Lower lobe of right lung (tissue), 2 donors: Measurements from ENCODE around the gene HMMR. TPM values are rescaled to one million over a fixed set of nuclear protein-coding genes. Genes with fewer than 3 reads are reported as not detected.

ENCODE experiments used
- ATAC-seq, 2 donors: fragments of 200-7000 bp; cut with Tn5 transposase; one replicate each; pipeline ENCODE4 v1.9.1; 2020 to 2022; ENCODE audit warnings: mild to moderate bottlenecking in 2 of 2, moderate library complexity in 2 of 2
- DNase-seq: peaks from one replicate; pipeline ENCODE4 v3.0.0-alpha.2; 2020
- H3K27ac ChIP-seq: fragments of 200-600 bp; one replicate; pipeline ENCODE4 v1.8.0; 2022
- H3K27me3 ChIP-seq: fragments of 200-600 bp; one replicate; pipeline ENCODE4 v1.8.0; 2022; ENCODE audit warnings: low read depth
- H3K36me3 ChIP-seq: fragments of 200-600 bp; one replicate; pipeline ENCODE4 v1.8.0; 2022; ENCODE audit warnings: mild to moderate bottlenecking
- H3K4me1 ChIP-seq: fragments of 200-600 bp; one replicate; pipeline ENCODE4 v1.8.0; 2022
- H3K4me3 ChIP-seq: fragments of 200-600 bp; one replicate; pipeline ENCODE4 v1.8.0; 2022; ENCODE audit warnings: mild to moderate bottlenecking
- H3K9me3 ChIP-seq: fragments of 200-600 bp; one replicate; pipeline ENCODE4 v1.8.0; 2022
- intact Hi-C: fragments of 100-400 bp; cut with DNase I; formaldehyde crosslinking; loops from one replicate; pipeline ENCODE4 v1.11.0; 2022
- total RNA-seq: library from RNA; stranded (reverse); fragmentation: NEBNext Ultra II Directional; extraction: Animal tissue kit (Norgen Biotek cat#: 25700); gene quantifications from one replicate; pipeline ENCODE4 v1.2.1, GENCODE V29; 2021
- TF ChIP-seq, protein P1 (sequence below): fragments of 200-600 bp; IDR thresholded peaks from one replicate; pipeline ENCODE4 v1.8.0; 2022; ENCODE audit warnings: antibody characterized with exemption, mild to moderate bottlenecking
- donor health status: DM: no; HTN: yes; CAD: no; lungs with severe emphysema.

The HMMR gene
- total RNA-seq, 1 donor from 2014 or later = 1.9 TPM

DNA sequence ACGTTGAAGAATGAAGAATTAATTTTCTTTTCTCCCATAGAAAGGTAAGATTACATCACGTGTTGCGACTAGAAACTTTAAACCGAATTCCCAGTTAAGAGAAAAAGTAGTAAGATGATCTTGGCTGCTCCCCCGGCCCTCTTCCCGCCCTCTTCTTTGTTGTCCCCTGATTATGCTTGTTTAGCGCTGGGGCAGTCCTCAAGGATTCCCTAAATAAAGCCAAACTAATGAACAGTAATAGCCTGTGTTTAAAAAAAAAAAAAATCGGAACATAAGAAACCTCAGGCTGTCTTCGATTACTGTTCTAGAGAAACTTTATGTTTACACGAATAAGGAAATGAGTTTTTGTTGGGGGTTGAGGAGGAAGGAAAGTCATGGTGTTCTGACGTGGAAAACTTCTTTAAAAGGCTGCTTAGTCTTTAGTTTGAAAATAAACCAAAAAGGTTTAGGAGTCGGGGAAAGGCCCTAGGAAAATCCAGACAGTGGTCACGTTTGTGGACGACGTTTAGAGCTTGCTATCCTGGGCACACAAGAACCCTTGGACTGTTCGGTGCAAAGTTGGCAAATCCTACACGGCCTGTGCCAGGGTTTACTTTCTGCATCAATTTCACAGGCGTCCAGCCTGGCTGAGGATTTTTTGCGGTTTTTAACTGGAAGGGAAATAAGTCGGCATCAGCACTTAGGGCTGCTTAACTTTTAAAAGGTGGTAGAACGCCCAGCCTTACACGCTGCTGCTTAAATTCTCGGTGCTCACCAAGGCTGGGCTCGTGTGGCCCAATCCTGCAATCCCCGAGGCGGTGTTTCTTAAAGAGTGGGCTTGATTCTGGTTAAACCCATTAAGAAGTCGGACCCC lies 43.9 kb downstream of the HMMR start:
- DNase-seq (peak; percentile 49), ATAC-seq (peak; percentile 50 to 58)
- no peaks in the 10 kb centered on the region for H3K27me3 ChIP-seq
- no peaks in the 10 kb centered on the region for H3K36me3 ChIP-seq
- no peaks in the 10 kb centered on the region for H3K9me3 ChIP-seq
- H3K4me1 ChIP-seq = peaks cover 42% of the 10 kb centered on the region
- TF ChIP-seq, protein P1, sequence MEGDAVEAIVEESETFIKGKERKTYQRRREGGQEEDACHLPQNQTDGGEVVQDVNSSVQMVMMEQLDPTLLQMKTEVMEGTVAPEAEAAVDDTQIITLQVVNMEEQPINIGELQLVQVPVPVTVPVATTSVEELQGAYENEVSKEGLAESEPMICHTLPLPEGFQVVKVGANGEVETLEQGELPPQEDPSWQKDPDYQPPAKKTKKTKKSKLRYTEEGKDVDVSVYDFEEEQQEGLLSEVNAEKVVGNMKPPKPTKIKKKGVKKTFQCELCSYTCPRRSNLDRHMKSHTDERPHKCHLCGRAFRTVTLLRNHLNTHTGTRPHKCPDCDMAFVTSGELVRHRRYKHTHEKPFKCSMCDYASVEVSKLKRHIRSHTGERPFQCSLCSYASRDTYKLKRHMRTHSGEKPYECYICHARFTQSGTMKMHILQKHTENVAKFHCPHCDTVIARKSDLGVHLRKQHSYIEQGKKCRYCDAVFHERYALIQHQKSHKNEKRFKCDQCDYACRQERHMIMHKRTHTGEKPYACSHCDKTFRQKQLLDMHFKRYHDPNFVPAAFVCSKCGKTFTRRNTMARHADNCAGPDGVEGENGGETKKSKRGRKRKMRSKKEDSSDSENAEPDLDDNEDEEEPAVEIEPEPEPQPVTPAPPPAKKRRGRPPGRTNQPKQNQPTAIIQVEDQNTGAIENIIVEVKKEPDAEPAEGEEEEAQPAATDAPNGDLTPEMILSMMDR = no peak
- peak overlapping the region; percentile 81 for H3K4me3 ChIP-seq
- intact Hi-C loops = no loop called here
- H3K27ac ChIP-seq = peak overlapping the region; percentile 99

DNA sequence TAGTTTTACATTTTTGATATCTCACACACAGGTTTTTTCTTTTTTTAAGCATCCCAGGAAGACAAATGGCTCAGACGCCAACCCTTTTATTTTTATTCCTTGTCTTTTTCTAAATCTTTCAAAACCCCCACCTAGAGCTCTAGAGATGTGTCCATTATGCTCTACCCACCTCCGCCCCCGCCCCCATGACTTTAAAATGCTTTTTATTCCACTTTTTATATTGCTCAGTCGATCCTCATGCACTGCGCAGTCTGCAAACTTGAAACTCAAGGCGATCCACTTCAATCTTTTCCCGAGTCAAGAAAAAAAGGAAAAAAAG lies 44.6 kb downstream of the HMMR start:
- TF ChIP-seq, protein P1 = no peak
- peak overlapping the region; percentile 99 for H3K27ac ChIP-seq
- intact Hi-C loops = no loop called here

DNA sequence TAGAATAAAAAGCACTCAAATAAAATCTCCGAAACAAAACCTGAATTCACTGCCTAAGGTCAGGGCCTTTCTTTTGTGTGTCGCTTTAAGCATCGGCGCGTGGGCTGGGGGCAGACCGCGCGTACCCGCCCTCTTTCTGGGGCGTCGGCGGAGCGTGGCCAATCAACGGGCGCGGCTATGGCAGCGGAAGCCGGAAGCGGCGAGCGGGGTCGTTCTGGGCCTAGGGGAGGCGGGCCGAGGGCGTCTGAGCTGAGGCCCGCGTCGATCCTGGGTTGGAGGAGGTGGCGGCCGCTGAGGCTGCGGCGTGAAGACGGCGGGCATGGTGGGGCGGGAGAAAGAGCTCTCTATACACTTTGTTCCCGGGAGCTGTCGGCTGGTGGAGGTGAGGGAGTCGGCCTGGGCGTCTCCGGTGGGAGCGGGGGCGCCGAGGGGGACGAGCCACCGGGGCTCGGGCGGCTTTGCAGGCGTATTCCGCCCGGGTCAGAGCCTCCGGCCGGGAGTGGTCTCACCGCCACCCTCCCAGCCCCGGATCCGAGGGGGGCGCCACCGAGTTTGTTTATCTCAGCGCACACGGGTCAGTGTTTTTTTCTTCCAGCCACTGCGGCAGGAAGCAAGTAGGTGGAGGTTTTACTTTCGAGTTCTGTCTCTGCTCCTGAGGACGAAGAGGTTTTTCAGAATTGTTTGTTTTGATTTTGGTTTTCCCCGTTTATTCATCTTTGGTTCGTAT lies 45.1 kb downstream of the HMMR start, which contains the start of gene MAT2B:
Gene MAT2B, plus strand, starts transcription at position 252 of the 727 bp plus-strand sequence. Its CDS starts 68 bp downstream, at position 320.
- Histone ChIP-seq H3K27ac (peak within 1 kb of the TSS; percentile 99), H3K9me3 (no peaks in the 10 kb centered on the region), H3K27me3 (no peaks in the 10 kb centered on the region), H3K4me3 (peak within 1 kb of the TSS; percentile 81), H3K4me1 (peaks cover 55% of the 10 kb centered on the region), H3K36me3 (no peaks in the 10 kb centered on the region)
- ATAC-seq = peak; percentile 99
- peak; percentile 97 for DNase-seq
- intact Hi-C loops = no loop called here
- TF ChIP-seq, protein P1 = peak; percentile 57

More for the DNA sequence above, 44.6 kb downstream of the HMMR start:
- Histone ChIP-seq H3K4me1 (peaks cover 50% of the 10 kb centered on the region), H3K27me3 (no peaks in the 10 kb centered on the region), H3K36me3 (no peaks in the 10 kb centered on the region), H3K4me3 (peak overlapping the region; percentile 81), H3K9me3 (no peaks in the 10 kb centered on the region)
- DNase-seq (no peak), ATAC-seq (peak in 1 of 2 donors; percentile 1)

DNA sequence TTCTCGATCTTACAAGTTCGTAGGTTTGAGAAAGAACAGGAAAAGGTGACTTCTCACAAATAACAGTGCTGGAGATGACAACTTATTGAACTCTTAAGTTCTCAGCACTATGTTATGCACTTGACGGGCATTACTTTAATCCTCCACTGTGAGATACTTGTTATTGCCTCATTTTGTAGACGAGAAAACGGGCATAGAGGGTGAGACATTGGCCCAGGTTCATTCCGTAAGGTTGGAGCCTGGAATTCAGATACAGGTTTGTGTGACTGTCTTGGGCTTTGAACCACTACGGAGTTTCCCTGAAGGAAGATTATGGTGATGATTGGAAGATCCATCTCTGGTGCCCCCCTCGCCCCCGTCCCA lies 45.6 kb downstream of the HMMR start:
- TF ChIP-seq, protein P1 = no peak
- Histone ChIP-seq H3K9me3 (no peaks in the 10 kb centered on the region), H3K4me3 (peak overlapping the region; percentile 81), H3K4me1 (peaks cover 58% of the 10 kb centered on the region), H3K36me3 (no peaks in the 10 kb centered on the region), H3K27ac (peak overlapping the region; percentile 99), H3K27me3 (no peaks in the 10 kb centered on the region)
- peak in 1 of 2 donors; percentile 2 for ATAC-seq
- intact Hi-C loops = no loop called here
- DNase-seq = no peak

GRCh38 chr5:163506726-163507125 lies 46.3 kb downstream of the HMMR start:
- no peak for DNase-seq
- intact Hi-C loops = no loop called here

More at GRCh38 chr5:163506726-163507125, 46.3 kb downstream of the HMMR start:
- H3K4me3 ChIP-seq = peak overlapping the region; percentile 81
- TF ChIP-seq, protein P1 = no peak
- no peaks in the 10 kb centered on the region for H3K27me3 ChIP-seq
- no peak for ATAC-seq
- peaks cover 58% of the 10 kb centered on the region for H3K4me1 ChIP-seq
- H3K9me3 ChIP-seq = no peaks in the 10 kb centered on the region
- H3K36me3 ChIP-seq = no peaks in the 10 kb centered on the region
- peak overlapping the region; percentile 99 for H3K27ac ChIP-seq
